Left kidney (tissue), 1 donor: ENCODE results near the gene C2CD4D. TPM values are rescaled to one million over a fixed set of nuclear protein-coding genes. Genes with fewer than 3 reads are reported as not detected.

Experiments
- polyA plus RNA-seq: library from polyadenylated mRNA; unstranded; fragments of 120-200 nt; gene quantifications from one replicate; pipeline ENCODE4 v1.2.1, GENCODE V29; 2013; ENCODE audit not compliant: insufficient read length

The C2CD4D gene
- polyA plus RNA-seq, 1 donor, result 0.20 TPM

Other genes starting within 250 kb of the C2CD4D start
- 29.5 TPM for gene SNX27, start 227.8 kb downstream of the C2CD4D start, polyA plus RNA-seq
- gene CELF3, start 123.0 kb downstream of the C2CD4D start, polyA plus RNA-seq, result 0.33 TPM
- gene RIIAD1, start 118.3 kb downstream of the C2CD4D start, polyA plus RNA-seq, result 0.43 TPM
- gene MRPL9, start 76.3 kb downstream of the C2CD4D start, polyA plus RNA-seq, result 124 TPM
- gene TDRKH, start 49.3 kb downstream of the C2CD4D start, polyA plus RNA-seq, result 8.8 TPM
- not detected for gene LINGO4, start 34.4 kb downstream of the C2CD4D start, polyA plus RNA-seq
- gene RORC, start 8.0 kb downstream of the C2CD4D start, polyA plus RNA-seq, result 0.80 TPM
- gene THEM5, start 13.9 kb upstream of the C2CD4D start, polyA plus RNA-seq, result 0.52 TPM
- 56.3 TPM for gene THEM4, start 69.7 kb upstream of the C2CD4D start, polyA plus RNA-seq
- gene S100A10, start 154.0 kb upstream of the C2CD4D start, polyA plus RNA-seq, result 190 TPM
- 218 TPM for gene S100A11, start 197.2 kb upstream of the C2CD4D start, polyA plus RNA-seq
- not detected for gene TCHHL1, start 249.2 kb upstream of the C2CD4D start, polyA plus RNA-seq